Vagina (tissue), 2 donors: ENCODE results near the gene MEGF9.

Source experiments
- CTCF ChIP-seq, 3 experiments: fragments of 450-650 bp in 2 of 3; fragments of 200-600 bp in 1 of 3; sonication (generic) in 1 of 3; IDR thresholded peaks; one replicate each; pipeline ENCODE4 v1.5.1; 2017 to 2019; ENCODE audit warnings: antibody characterized with exemption in 3 of 3, mild to moderate bottlenecking in 2 of 3, moderate library complexity in 2 of 3
- POLR2A ChIP-seq, 2 donors: fragments of 450-650 bp; IDR thresholded peaks; one replicate each; pipeline ENCODE4 v1.6.1; 2017; ENCODE audit warnings: antibody characterized with exemption in 2 of 2, mild to moderate bottlenecking in 2 of 2, moderate library complexity in 2 of 2

GRCh38 chr9:120741191-120741590, 26.9 kb upstream of the MEGF9 start:
- TF ChIP-seq CTCF (IDR thresholded peaks at IDR 0.05) (no peak), POLR2A (IDR thresholded peaks at IDR 0.05) (no peak)
